HUDEP-2 (cell line): ENCODE data around the gene TIMM44.

ENCODE experiments used
- DNase-seq, 76 experiments: peaks; one replicate each; lab custom pipeline; 2025; ENCODE audit not compliant: unreplicated experiment in 76 of 76; lab: John Stamatoyannopoulos, UW

TIMM44 gene

GRCh38 chr19:7953576-7953975 is 10.1 kb upstream of the TIMM44 start:
- DNase-seq = no peak

GRCh38 chr19:7953060-7953459 is 9.6 kb upstream of the TIMM44 start:
- DNase-seq = no peak

GRCh38 chr19:7947939-7948338 is 4.5 kb upstream of the TIMM44 start:
- DNase-seq = peak in 13 of 76 experiments; percentile 12 to 63 (median 33)

GRCh38 chr19:7944177-7944761 is 803 bp upstream of the TIMM44 start:
- DNase-seq = peak in 73 of 76 experiments; percentile 36 to 91 (median 80)

- peak in 1 of 76 experiments; percentile 53 for DNase-seq
Measured at GRCh38 chr19:7942981-7943443, 454 bp downstream of the TIMM44 start.

- no peak for DNase-seq
Measured at GRCh38 chr19:7941895-7942596, 1.4 kb downstream of the TIMM44 start.

- DNase-seq = no peak
Measured at GRCh38 chr19:7940841-7941240, 2.6 kb downstream of the TIMM44 start.

GRCh38 chr19:7934766-7935165 is 8.7 kb downstream of the TIMM44 start:
- no peak for DNase-seq

- DNase-seq = no peak
Measured at GRCh38 chr19:7933828-7934725, 9.4 kb downstream of the TIMM44 start.

- no peak for DNase-seq
Measured at GRCh38 chr19:7933411-7933810, 10.1 kb downstream of the TIMM44 start.

GRCh38 chr19:7932930-7933300 is 10.6 kb downstream of the TIMM44 start:
- DNase-seq = no peak

- DNase-seq = no peak
Measured at GRCh38 chr19:7932276-7932929, 11.1 kb downstream of the TIMM44 start.

- DNase-seq = no peak
Measured at GRCh38 chr19:7931221-7932061, 12.0 kb downstream of the TIMM44 start.

GRCh38 chr19:7930765-7931164 is 12.7 kb downstream of the TIMM44 start:
- no peak for DNase-seq

- peak in 4 of 76 experiments; percentile 14 to 52 (median 32) for DNase-seq
Measured at GRCh38 chr19:7930030-7930429, 13.4 kb downstream of the TIMM44 start.

GRCh38 chr19:7928741-7929701 is 14.4 kb downstream of the TIMM44 start:
- DNase-seq = peak in 47 of 76 experiments; percentile 16 to 78 (median 46)

GRCh38 chr19:7928334-7928706 is 15.1 kb downstream of the TIMM44 start:
- DNase-seq = no peak

GRCh38 chr19:7927605-7928333 is 15.7 kb downstream of the TIMM44 start:
- DNase-seq = no peak
